ENCODE data around the gene RNF220. TPM values are rescaled to one million over a fixed set of nuclear protein-coding genes. Genes with fewer than 3 reads are reported as not detected.
A peak's percentile ranks its signal among the peaks of the same experiment; 100 is the strongest.

RNF220 gene
- polyA plus RNA-seq, 4 donors: 52.6 to 86.1 (median 74.9) TPM

DNA sequence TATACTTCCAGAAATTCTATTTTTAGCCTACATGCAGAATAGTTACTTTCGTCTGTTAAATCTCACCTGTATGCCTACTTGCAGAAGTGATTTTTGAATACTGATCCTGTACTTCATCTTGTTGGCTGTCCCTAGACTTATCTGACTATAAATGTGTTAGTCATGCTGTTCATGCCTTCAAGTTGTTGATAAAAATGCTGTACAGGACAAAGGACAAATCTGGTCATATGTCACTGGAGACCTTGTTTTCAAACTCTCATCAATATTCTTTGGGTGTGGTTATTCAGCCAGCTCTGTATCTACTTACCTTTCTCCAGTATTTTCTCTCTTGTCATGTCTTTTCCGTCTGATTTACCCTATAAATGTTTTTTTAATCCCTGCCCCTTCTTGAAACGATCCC lies 132.9 kb downstream of the RNF220 start:
- no peaks in the 10 kb centered on the region for H3K27me3 ChIP-seq (ENCODE audit: control insufficient read depth in 3 of 3, insufficient read depth in 3 of 3, low read length in 3 of 3)
- H3K9me3 ChIP-seq (ENCODE audit: control insufficient read depth in 2 of 2, insufficient read depth in 1 of 2, low read depth in 1 of 2, low read length in 1 of 2): no peaks in the 10 kb centered on the region
- DNase-seq: peak; percentile 60 to 95
- H3K27ac ChIP-seq (ENCODE audit: low read depth in 1 of 3, low read length in 2 of 3): peak overlapping the region in 2 of 3 donors; percentile 81 to 85
- no peak overlapping the region for H3K4me3 ChIP-seq (ENCODE audit: low read depth in 1 of 3, low read length in 3 of 3)
- peaks cover 0 to 10% (median 0%) of the 10 kb centered on the region in 3 donors for H3K4me1 ChIP-seq (ENCODE audit: control insufficient read depth in 3 of 3, insufficient read depth in 2 of 3, low read depth in 1 of 3, low read length in 2 of 3)
- no peaks in the 10 kb centered on the region for H3K36me3 ChIP-seq (ENCODE audit: control insufficient read depth in 3 of 3, insufficient read depth in 2 of 3, low read depth in 1 of 3, low read length in 3 of 3)
- no peak for FAIRE-seq
- 10 to 60% (median 29%) methylated on average over 3 of the region's 3 CpGs for WGBS, 3 donors

DNA sequence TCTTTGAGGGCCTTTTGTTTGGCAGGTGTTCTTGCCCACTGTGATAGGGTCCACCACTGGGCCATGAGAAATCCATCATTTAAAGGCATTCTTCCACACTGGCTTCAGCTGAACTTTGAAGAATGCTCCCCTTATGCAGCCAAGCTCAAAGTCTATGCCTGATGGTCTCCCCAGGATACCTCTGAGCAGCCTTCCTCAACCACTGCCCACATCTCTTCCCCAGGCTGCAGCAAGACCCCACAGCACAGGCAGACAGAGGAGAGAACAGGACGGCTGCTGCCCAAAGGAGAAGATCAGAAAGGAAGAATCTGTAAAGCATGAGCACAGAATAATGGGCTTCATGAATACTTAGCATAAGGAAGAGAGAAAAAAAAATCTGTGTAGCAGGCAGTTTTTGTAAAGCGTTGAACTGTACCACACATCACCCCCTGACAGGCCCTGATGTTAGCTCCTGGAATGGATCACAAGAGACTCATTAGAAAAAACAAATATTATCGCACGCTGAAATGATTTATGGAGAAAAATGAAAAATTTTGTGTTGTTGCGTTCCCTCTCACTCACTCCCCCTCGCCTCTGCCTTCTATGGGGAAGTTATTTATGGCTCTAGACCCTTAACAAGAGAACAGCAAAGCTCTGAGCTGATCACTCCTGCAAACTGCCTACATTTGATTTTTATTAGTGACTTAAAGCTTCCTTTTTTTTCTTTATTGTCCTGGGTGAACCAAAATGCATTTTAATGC lies 135.1 kb downstream of the RNF220 start:
- H3K4me3 ChIP-seq (ENCODE audit: low read depth in 1 of 3, low read length in 3 of 3): no peak overlapping the region
- H3K27ac ChIP-seq (ENCODE audit: low read depth in 1 of 3, low read length in 2 of 3): peak overlapping the region in 1 of 3 donors; percentile 14
- peaks cover 0 to 8% (median 6%) of the 10 kb centered on the region in 3 donors for H3K27me3 ChIP-seq (ENCODE audit: control insufficient read depth in 3 of 3, insufficient read depth in 3 of 3, low read length in 3 of 3)
- FAIRE-seq (no peak), DNase-seq (no peak)
- no peaks in the 10 kb centered on the region for H3K36me3 ChIP-seq (ENCODE audit: control insufficient read depth in 3 of 3, insufficient read depth in 2 of 3, low read depth in 1 of 3, low read length in 3 of 3)
- peaks cover 0 to 10% (median 0%) of the 10 kb centered on the region in 3 donors for H3K4me1 ChIP-seq (ENCODE audit: control insufficient read depth in 3 of 3, insufficient read depth in 2 of 3, low read depth in 1 of 3, low read length in 2 of 3)
- no peaks in the 10 kb centered on the region for H3K9me3 ChIP-seq (ENCODE audit: control insufficient read depth in 2 of 2, insufficient read depth in 1 of 2, low read depth in 1 of 2, low read length in 1 of 2)
- 72 to 91% (median 89%) methylated on average over 6 of the region's 6 CpGs for WGBS, 3 donors

DNA sequence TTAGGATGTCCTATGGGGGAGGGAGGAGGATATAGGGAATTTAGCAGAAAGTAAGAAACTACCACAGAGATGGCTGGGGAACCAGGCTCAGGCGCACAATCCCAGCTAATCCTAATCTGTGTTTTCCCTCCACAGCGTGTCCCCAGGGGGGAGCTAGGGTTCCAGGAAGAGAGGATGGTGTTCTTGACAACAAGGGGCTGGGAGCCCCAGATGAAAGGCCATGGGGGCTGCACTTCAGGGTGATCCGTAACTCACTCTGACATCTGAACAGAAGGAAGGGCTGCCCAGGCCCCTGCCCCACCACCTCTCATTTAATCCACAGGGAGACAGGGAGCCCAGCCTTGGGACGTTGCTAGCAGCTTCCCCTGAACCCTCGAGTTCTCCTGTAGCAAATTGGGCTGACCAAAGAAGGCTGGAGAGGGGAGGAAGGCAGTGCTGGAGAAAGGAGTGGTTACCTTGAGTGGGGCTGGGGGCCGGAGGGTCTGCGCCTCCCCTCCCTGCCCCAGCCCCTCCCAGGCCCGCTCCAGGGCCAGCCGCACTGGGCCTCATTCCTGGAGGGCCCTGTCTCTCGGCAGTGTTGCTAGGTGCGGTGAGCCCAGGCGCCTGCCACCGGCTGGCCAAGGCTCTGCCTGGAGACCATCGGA lies 137.5 kb downstream of the RNF220 start:
- Histone ChIP-seq H3K27me3 (ENCODE audit: control insufficient read depth in 3 of 3, insufficient read depth in 3 of 3, low read length in 3 of 3) (peaks cover 0 to 8% (median 6%) of the 10 kb centered on the region in 3 donors), H3K36me3 (ENCODE audit: control insufficient read depth in 3 of 3, insufficient read depth in 2 of 3, low read depth in 1 of 3, low read length in 3 of 3) (no peaks in the 10 kb centered on the region), H3K4me1 (ENCODE audit: control insufficient read depth in 3 of 3, insufficient read depth in 2 of 3, low read depth in 1 of 3, low read length in 2 of 3) (peaks cover 1 to 7% (median 3%) of the 10 kb centered on the region in 3 donors), H3K4me3 (ENCODE audit: low read depth in 1 of 3, low read length in 3 of 3) (no peak overlapping the region), H3K27ac (ENCODE audit: low read depth in 1 of 3, low read length in 2 of 3) (no peak overlapping the region), H3K9me3 (ENCODE audit: control insufficient read depth in 2 of 2, insufficient read depth in 1 of 2, low read depth in 1 of 2, low read length in 1 of 2) (no peaks in the 10 kb centered on the region)
- no peak for DNase-seq
- WGBS, 3 donors: 57 to 84% (median 63%) methylated on average over 14 of the region's 14 CpGs
- FAIRE-seq: no peak

DNA sequence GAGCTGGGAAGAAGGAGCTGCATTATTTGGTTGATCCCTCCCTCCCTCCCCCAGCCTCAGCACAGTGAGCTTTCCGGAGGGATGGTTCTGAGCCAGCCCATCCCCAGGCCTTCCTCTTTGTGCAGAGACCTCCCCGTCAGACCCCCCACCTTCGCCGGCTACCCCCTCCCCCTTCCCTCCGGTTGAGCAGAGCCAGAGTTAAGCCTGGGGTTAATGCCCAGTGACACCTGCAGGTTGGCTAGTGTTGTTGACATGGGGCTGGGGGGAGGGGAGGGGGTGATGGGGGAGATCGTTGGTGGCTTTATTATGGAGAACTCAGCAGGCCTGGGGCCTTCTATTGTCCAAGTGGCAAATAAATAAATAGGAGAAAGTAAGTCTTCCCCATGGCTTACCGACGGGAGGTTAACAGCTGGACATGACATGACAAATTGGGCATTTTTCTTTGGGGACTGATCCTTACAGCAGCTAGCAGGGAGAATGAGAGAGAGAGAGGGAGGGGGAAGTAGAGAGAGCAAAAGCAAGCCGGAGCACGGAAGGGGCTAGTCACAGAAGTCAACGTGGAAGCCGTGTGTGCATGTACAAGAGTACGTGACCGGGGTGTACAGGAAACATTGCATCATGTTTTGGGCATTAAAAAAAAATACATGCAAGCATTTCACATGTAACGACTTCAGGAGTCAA lies 138.1 kb downstream of the RNF220 start:
- H3K36me3 ChIP-seq (ENCODE audit: control insufficient read depth in 3 of 3, insufficient read depth in 2 of 3, low read depth in 1 of 3, low read length in 3 of 3): no peaks in the 10 kb centered on the region
- H3K9me3 ChIP-seq (ENCODE audit: control insufficient read depth in 2 of 2, insufficient read depth in 1 of 2, low read depth in 1 of 2, low read length in 1 of 2): no peaks in the 10 kb centered on the region
- DNase-seq (no peak), FAIRE-seq (no peak)
- no peak overlapping the region for H3K27ac ChIP-seq (ENCODE audit: low read depth in 1 of 3, low read length in 2 of 3)
- H3K4me3 ChIP-seq (ENCODE audit: low read depth in 1 of 3, low read length in 3 of 3): no peak overlapping the region
- peaks cover 2 to 3% (median 3%) of the 10 kb centered on the region in 3 donors for H3K4me1 ChIP-seq (ENCODE audit: control insufficient read depth in 3 of 3, insufficient read depth in 2 of 3, low read depth in 1 of 3, low read length in 2 of 3)
- peaks cover 0 to 8% (median 6%) of the 10 kb centered on the region in 3 donors for H3K27me3 ChIP-seq (ENCODE audit: control insufficient read depth in 3 of 3, insufficient read depth in 3 of 3, low read length in 3 of 3)
- WGBS, 3 donors: 43 to 66% (median 56%) methylated on average over 14 to 15 of the region's 15 CpGs

DNA sequence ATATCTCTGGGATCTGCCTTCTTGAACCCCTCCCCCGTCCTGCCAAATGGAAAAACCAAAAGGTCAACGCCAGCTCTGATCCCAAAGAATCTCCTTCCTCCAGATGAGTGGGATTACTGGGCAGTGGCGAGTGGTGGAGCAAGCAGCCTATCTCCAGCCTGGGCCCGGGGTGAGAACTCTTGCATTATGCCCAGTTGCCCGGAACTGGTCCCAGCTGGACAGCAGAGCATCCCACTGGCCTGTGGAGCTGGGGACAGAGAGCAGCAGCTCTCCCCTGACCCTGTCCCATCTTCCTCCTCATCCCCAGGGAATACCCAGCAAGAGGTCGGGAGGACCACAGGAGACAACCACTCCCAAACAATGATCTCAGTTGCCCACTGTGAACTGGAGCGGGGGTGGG lies 138.7 kb downstream of the RNF220 start:
- FAIRE-seq: no peak
- WGBS, 3 donors: 76 to 87% (median 81%) methylated on average over 7 of the region's 7 CpGs

DNA sequence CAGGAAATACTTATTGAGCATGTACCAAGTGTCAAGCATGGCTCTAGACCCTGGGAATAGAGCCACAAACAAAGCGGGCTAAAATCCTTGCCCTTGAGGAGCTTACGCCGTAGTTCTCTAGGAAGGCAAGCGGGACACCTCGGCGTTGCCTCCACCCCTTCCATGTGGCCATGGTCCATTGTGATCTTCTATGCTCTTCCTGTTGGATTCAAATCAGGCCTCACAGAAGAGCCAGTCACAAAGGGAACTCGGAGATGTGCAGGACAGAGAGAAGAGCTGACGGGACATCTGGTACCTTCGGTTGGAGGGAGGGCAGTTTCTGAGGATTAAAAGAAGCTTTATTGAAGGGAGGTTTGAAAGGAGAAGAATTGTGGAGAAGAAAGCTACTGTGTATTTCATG lies 139.9 kb downstream of the RNF220 start:
- no peaks in the 10 kb centered on the region for H3K36me3 ChIP-seq (ENCODE audit: control insufficient read depth in 3 of 3, insufficient read depth in 2 of 3, low read depth in 1 of 3, low read length in 3 of 3)
- peaks cover 0 to 3% (median 2%) of the 10 kb centered on the region in 3 donors for H3K4me1 ChIP-seq (ENCODE audit: control insufficient read depth in 3 of 3, insufficient read depth in 2 of 3, low read depth in 1 of 3, low read length in 2 of 3)
- no peak for FAIRE-seq
- no peaks in the 10 kb centered on the region for H3K9me3 ChIP-seq (ENCODE audit: control insufficient read depth in 2 of 2, insufficient read depth in 1 of 2, low read depth in 1 of 2, low read length in 1 of 2)
- H3K4me3 ChIP-seq (ENCODE audit: low read depth in 1 of 3, low read length in 3 of 3): no peak overlapping the region
- 82 to 90% (median 88%) methylated on average over 9 of the region's 9 CpGs for WGBS, 3 donors
- H3K27ac ChIP-seq (ENCODE audit: low read depth in 1 of 3, low read length in 2 of 3): no peak overlapping the region
- H3K27me3 ChIP-seq (ENCODE audit: control insufficient read depth in 3 of 3, insufficient read depth in 3 of 3, low read length in 3 of 3): peaks cover 0 to 8% (median 6%) of the 10 kb centered on the region in 3 donors
- DNase-seq: no peak

More for the DNA sequence above, 138.7 kb downstream of the RNF220 start:
- Histone ChIP-seq H3K4me3 (ENCODE audit: low read depth in 1 of 3, low read length in 3 of 3) (no peak overlapping the region), H3K27ac (ENCODE audit: low read depth in 1 of 3, low read length in 2 of 3) (no peak overlapping the region), H3K9me3 (ENCODE audit: control insufficient read depth in 2 of 2, insufficient read depth in 1 of 2, low read depth in 1 of 2, low read length in 1 of 2) (no peaks in the 10 kb centered on the region), H3K4me1 (ENCODE audit: control insufficient read depth in 3 of 3, insufficient read depth in 2 of 3, low read depth in 1 of 3, low read length in 2 of 3) (peaks cover 0 to 3% (median 2%) of the 10 kb centered on the region in 3 donors), H3K36me3 (ENCODE audit: control insufficient read depth in 3 of 3, insufficient read depth in 2 of 3, low read depth in 1 of 3, low read length in 3 of 3) (no peaks in the 10 kb centered on the region), H3K27me3 (ENCODE audit: control insufficient read depth in 3 of 3, insufficient read depth in 3 of 3, low read length in 3 of 3) (peaks cover 0 to 8% (median 6%) of the 10 kb centered on the region in 3 donors)
- no peak for DNase-seq

DNA sequence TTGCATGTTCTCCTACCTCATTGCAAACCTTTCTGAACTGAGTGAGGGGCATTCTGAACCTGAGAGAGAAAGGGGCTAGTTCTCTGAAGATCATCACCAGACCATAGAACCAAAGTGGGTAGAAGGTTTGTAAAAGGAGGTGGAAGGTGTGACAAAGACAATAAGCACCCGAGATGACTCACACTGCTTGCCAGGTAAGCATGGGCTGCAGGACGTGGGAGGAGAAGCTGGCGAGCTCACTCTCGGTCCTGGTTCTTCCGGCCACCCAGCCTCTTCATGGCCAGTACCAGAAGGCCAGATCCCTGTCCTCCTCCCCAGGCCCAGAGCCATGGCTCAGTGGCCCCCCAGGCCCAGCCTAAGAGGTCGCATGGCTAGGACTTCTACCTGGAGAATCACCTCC lies 140.9 kb downstream of the RNF220 start:
- no peaks in the 10 kb centered on the region for H3K9me3 ChIP-seq (ENCODE audit: control insufficient read depth in 2 of 2, insufficient read depth in 1 of 2, low read depth in 1 of 2, low read length in 1 of 2)
- peaks cover 0 to 8% (median 6%) of the 10 kb centered on the region in 3 donors for H3K27me3 ChIP-seq (ENCODE audit: control insufficient read depth in 3 of 3, insufficient read depth in 3 of 3, low read length in 3 of 3)
- no peak overlapping the region for H3K27ac ChIP-seq (ENCODE audit: low read depth in 1 of 3, low read length in 2 of 3)
- DNase-seq: peak in 1 of 2 donors; percentile 80
- peak overlapping the region in 1 of 3 donors; percentile 12 for H3K4me3 ChIP-seq (ENCODE audit: low read depth in 1 of 3, low read length in 3 of 3)
- peaks cover 0 to 3% (median 2%) of the 10 kb centered on the region in 3 donors for H3K4me1 ChIP-seq (ENCODE audit: control insufficient read depth in 3 of 3, insufficient read depth in 2 of 3, low read depth in 1 of 3, low read length in 2 of 3)
- no peaks in the 10 kb centered on the region for H3K36me3 ChIP-seq (ENCODE audit: control insufficient read depth in 3 of 3, insufficient read depth in 2 of 3, low read depth in 1 of 3, low read length in 3 of 3)
- FAIRE-seq: no peak
- WGBS, 3 donors: 25 to 59% (median 43%) methylated on average over 6 of the region's 6 CpGs

DNA sequence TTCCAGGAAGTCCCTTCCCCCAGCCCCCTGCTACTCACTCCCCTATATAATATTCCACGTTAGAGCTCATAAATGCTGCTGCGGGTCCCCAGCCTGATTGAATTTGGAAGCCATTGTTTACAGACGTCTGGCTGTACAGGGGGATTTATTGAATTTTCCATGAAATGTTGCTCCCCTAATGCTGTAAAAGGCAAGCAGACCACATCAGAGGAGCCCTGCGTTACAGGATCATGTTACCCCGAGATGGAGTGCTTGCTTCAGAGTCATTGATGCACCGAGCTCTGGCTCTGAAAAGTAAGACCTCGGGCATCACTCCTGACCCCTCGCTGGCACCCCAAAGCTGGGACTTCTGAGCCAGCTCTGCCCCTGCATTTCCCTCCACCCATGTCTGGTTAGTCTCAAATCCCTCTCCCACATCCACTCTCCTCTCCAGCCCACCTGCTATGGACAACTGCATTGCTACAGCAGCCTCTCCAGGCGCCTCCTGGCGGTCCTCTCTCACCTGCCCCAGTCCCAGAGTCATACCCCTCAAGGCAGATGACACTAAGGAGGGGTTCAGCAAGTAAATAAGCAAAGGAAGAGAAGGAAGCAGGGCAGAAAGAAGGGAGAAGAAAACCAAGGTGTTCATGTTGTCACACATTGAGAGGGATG lies 141.5 kb downstream of the RNF220 start:
- H3K9me3 ChIP-seq (ENCODE audit: control insufficient read depth in 2 of 2, insufficient read depth in 1 of 2, low read depth in 1 of 2, low read length in 1 of 2): no peaks in the 10 kb centered on the region
- H3K36me3 ChIP-seq (ENCODE audit: control insufficient read depth in 3 of 3, insufficient read depth in 2 of 3, low read depth in 1 of 3, low read length in 3 of 3): no peaks in the 10 kb centered on the region
- no peak for DNase-seq
- H3K4me3 ChIP-seq (ENCODE audit: low read depth in 1 of 3, low read length in 3 of 3): peak overlapping the region in 1 of 3 donors; percentile 12
- 71 to 78% (median 77%) methylated on average over 10 of the region's 10 CpGs for WGBS, 3 donors
- FAIRE-seq: no peak
- H3K27ac ChIP-seq (ENCODE audit: low read depth in 1 of 3, low read length in 2 of 3): no peak overlapping the region
- peaks cover 0 to 3% (median 2%) of the 10 kb centered on the region in 3 donors for H3K4me1 ChIP-seq (ENCODE audit: control insufficient read depth in 3 of 3, insufficient read depth in 2 of 3, low read depth in 1 of 3, low read length in 2 of 3)
- H3K27me3 ChIP-seq (ENCODE audit: control insufficient read depth in 3 of 3, insufficient read depth in 3 of 3, low read length in 3 of 3): peaks cover 0 to 8% (median 6%) of the 10 kb centered on the region in 3 donors
